PC-3 (cell line): ENCODE measurements around the gene DNAJB1. TPM values are rescaled to one million over a fixed set of nuclear protein-coding genes. Genes with fewer than 3 reads are reported as not detected.

Experiments used
- ATAC-seq: fragments of 200-7000 bp; cut with Tn5 transposase; 2 replicates; pipeline ENCODE4 v1.9.1; 2020; ENCODE audit warnings: mild to moderate bottlenecking, moderate library complexity
- BruUV-seq: library from RNA; stranded (reverse); fragments of 400-500 nt; replicated peaks from 2 replicates; lab custom pipeline; 2021; lab: Mats Ljungman, UMichigan
- CTCF ChIA-PET: fragments of 300-600 bp; sonication (Branson Sonifier 250); formaldehyde crosslinking; loops from one replicate; lab custom pipeline; 2022; ENCODE audit warnings: antibody characterized with exemption; lab: Charles Lee
- POLR2A ChIA-PET: fragments of 300-600 bp; sonication (Branson Sonifier 250); formaldehyde crosslinking; loops from one replicate; lab custom pipeline; 2022; ENCODE audit warnings: antibody characterized with exemption; ENCODE audit not compliant: unreplicated experiment; lab: Charles Lee
- DNase-seq: peaks from one replicate; pipeline ENCODE4 v3.0.0-alpha.2; 2015
- H2AFZ ChIP-seq: fragments of 300-600 bp; sonication (generic); 2 replicates; pipeline ENCODE4 v1.6.0; 2016; ENCODE audit warnings: antibody characterized with exemption, low read length
- H3F3A ChIP-seq: fragments of 300-600 bp; sonication (generic); one replicate; pipeline ENCODE4 v1.6.0; 2017; ENCODE audit warnings: antibody characterized with exemption, low read length, control low read depth, mild to moderate bottlenecking; ENCODE audit not compliant: unreplicated experiment
- H3K27ac ChIP-seq: fragments of 300-600 bp; sonication (generic); 2 replicates; pipeline ENCODE4 v1.5.1; 2016; ENCODE audit warnings: mild to moderate bottlenecking, low read length
- H3K27me3 ChIP-seq: fragments of 300-600 bp; sonication (generic); 2 replicates; pipeline ENCODE4 v1.6.1; 2016; ENCODE audit warnings: low read length, mixed read lengths
- H3K36me3 ChIP-seq: fragments of 300-600 bp; sonication (generic); 2 replicates; pipeline ENCODE4 v1.6.1; 2016; ENCODE audit warnings: low read depth, mixed run types, low read length, mixed read lengths
- H3K4me1 ChIP-seq: fragments of 300-600 bp; sonication (generic); 2 replicates; pipeline ENCODE4 v1.5.1; 2016; ENCODE audit warnings: low read length; ENCODE audit not compliant: insufficient read depth
- H3K4me2 ChIP-seq: fragments of 300-600 bp; sonication (generic); 2 replicates; pipeline ENCODE4 v1.6.0; 2016; ENCODE audit warnings: low read length
- H3K4me3 ChIP-seq: fragments of 300-600 bp; sonication (generic); 2 replicates; pipeline ENCODE4 v1.5.1; 2016; ENCODE audit warnings: mild to moderate bottlenecking, low read length, mixed read lengths
- H3K79me2 ChIP-seq: fragments of 300-600 bp; sonication (generic); 2 replicates; pipeline ENCODE4 v1.6.1; 2017; ENCODE audit warnings: low read length, mixed read lengths
- H3K9ac ChIP-seq: fragments of 300-600 bp; sonication (generic); 2 replicates; pipeline ENCODE4 v1.6.0; 2016; ENCODE audit warnings: mild to moderate bottlenecking, low read length
- H3K9me2 ChIP-seq: fragments of 300-600 bp; sonication (generic); replicated peaks from 2 replicates; pipeline ENCODE4 v1.6.1; 2016; ENCODE audit warnings: mixed run types, low read length, mixed read lengths
- H3K9me3 ChIP-seq: fragments of 300-600 bp; sonication (generic); 2 replicates; pipeline ENCODE4 v1.6.1; 2016; ENCODE audit warnings: low read length, mixed read lengths
- H4K20me1 ChIP-seq: fragments of 300-600 bp; sonication (generic); 2 replicates; pipeline ENCODE4 v1.6.1; 2016; ENCODE audit warnings: low read length, mixed read lengths
- CTCF ChIP-seq: fragments of 300-600 bp; sonication (generic); conservative IDR thresholded peaks from 2 replicates; pipeline ENCODE4 v1.5.1; 2017; ENCODE audit warnings: antibody characterized with exemption, low read depth, mild to moderate bottlenecking, low read length
- EZH2 ChIP-seq: fragments of 300-600 bp; sonication (generic); IDR thresholded peaks from one replicate; pipeline ENCODE4 v1.6.1; 2017; ENCODE audit warnings: antibody characterized with exemption, mild to moderate bottlenecking, low read length; ENCODE audit not compliant: unreplicated experiment
- EZH2phosphoT487 ChIP-seq: fragments of 300-600 bp; sonication (generic); IDR thresholded peaks from 2 replicates; pipeline ENCODE4 v1.6.1; 2018; ENCODE audit warnings: mild to moderate bottlenecking, antibody characterized with exemption, low read length, borderline replicate concordance
- intact Hi-C: fragments of 100-400 bp; cut with micrococcal nuclease; formaldehyde crosslinking; loops from 2 replicates; pipeline ENCODE4 v1.9.0; 2023
- total RNA-seq: library from RNA; depleted of rRNA; stranded (reverse); fragments of >200 nt; gene quantifications from 2 replicates; pipeline ENCODE4 v1.2.3, GENCODE V29; 2014

DNAJB1 gene
- total RNA-seq, 1 experiment from 2014 or later: 167 TPM

- peak; percentile 9 for ATAC-seq
- ChIA-PET CTCF (no interaction called here), POLR2A (interaction anchor here (0.6 kb wide), 1 partner anchor 9 kb away, joined by 8 read pairs; no protein-coding TSS in a partner anchor)
- TF ChIP-seq EZH2phosphoT487: no peak
- no peak for TF ChIP-seq EZH2
- TF ChIP-seq CTCF: no peak
- Histone ChIP-seq H3K9ac (no peak overlapping the region), H4K20me1 (peaks cover 18% of the 10 kb centered on the region), H3K9me3 (no peaks in the 10 kb centered on the region), H3K27me3 (no peaks in the 10 kb centered on the region), H3K79me2 (peaks cover 27% of the 10 kb centered on the region), H3K4me2 (peak overlapping the region; percentile 46), H3K36me3 (peaks cover 20% of the 10 kb centered on the region), H3K4me3 (no peak overlapping the region), H3K9me2 (no peaks in the 10 kb centered on the region), H3K4me1 (peaks cover 69% of the 10 kb centered on the region), H3F3A (peaks cover 26% of the 10 kb centered on the region), H3K27ac (peak overlapping the region; percentile 66), H2AFZ (no peak overlapping the region)
- intact Hi-C loops: no loop called here
- no TSS peak for BruUV-seq
- peak; percentile 86 for DNase-seq
Observed at GRCh38 chr19:14510311-14511228, 7.6 kb downstream of the DNAJB1 start.

- no peaks in the 10 kb centered on the region for H3K9me2 ChIP-seq
- peak overlapping the region; percentile 6; the same call in 1 of the 2 replicates for H3K4me3 ChIP-seq
- peak overlapping the region; percentile 96 for H3K27ac ChIP-seq
- no peaks in the 10 kb centered on the region for H4K20me1 ChIP-seq
- H3F3A ChIP-seq: peaks cover 13% of the 10 kb centered on the region
- H3K4me2 ChIP-seq: peak overlapping the region; percentile 79
- no peaks in the 10 kb centered on the region for H3K36me3 ChIP-seq
- peaks cover 72% of the 10 kb centered on the region for H3K4me1 ChIP-seq
- no peaks in the 10 kb centered on the region for H3K9me3 ChIP-seq
- H3K79me2 ChIP-seq: 0 out of 2 replicates have a peak, but pooled peaks cover 7% of the 10 kb centered on the region
- BruUV-seq: no TSS peak
- TF ChIP-seq EZH2: no peak
- TF ChIP-seq CTCF: no peak
- no peak for TF ChIP-seq EZH2phosphoT487
- H3K27me3 ChIP-seq: no peaks in the 10 kb centered on the region
- peak; percentile 97 for DNase-seq
- ChIA-PET POLR2A (interaction anchor here (0.8 to 1.7 kb wide), 2 partner anchors 10 to 434 kb away, joined by 11 to 29 read pairs; partner anchors contain the start of gene DNAJB1), CTCF (interaction anchor here (0.6 kb wide), 1 partner anchor 11 kb away, joined by 3 read pairs; no protein-coding TSS in a partner anchor)
- peak; percentile 14 for ATAC-seq
- 0 out of 2 replicates have a peak overlapping the region, but pooled peaks have one; percentile 7 for H2AFZ ChIP-seq
- intact Hi-C loops: no loop called here
- H3K9ac ChIP-seq: peak overlapping the region; percentile 43
Observed at GRCh38 chr19:14507704-14508542, 10.3 kb downstream of the DNAJB1 start.
